Pancreas (tissue), 10 donors: Measurements from ENCODE around the gene WNK2. TPM values are rescaled to one million over a fixed set of nuclear protein-coding genes. Genes with fewer than 3 reads are reported as not detected.

Experiments
- ATAC-seq, 4 donors: fragments of 200-7000 bp; cut with Tn5 transposase; one replicate each; pipeline versions ENCODE4 v1.8.0 to v1.9.1; 2020; ENCODE audit warnings: mild to moderate bottlenecking in 4 of 4, moderate library complexity in 4 of 4
- DNase-seq, 6 donors: peaks; one replicate each; pipeline ENCODE4 v3.0.0-alpha.2; 2020
- FAIRE-seq: peaks from 2 replicates; lab custom pipeline; 2012; peaks lifted over from hg19 to GRCh38; lab: Jason Lieb, UNC
- H3K27ac ChIP-seq, 4 donors: fragments of 200-600 bp; sonication (generic); 1 replicate in 3 of 4; 2 replicates in 1 of 4; pipeline versions ENCODE4 v1.5.0 to v1.8.0; 2020
- H3K27me3 ChIP-seq, 4 donors: fragments of 200-600 bp; one replicate each; pipeline ENCODE4 v1.8.0; 2021
- H3K36me3 ChIP-seq, 3 donors: fragments of 200-600 bp; sonication (generic) in 1 of 3; one replicate each; pipeline versions ENCODE4 v1.5.0 to v1.8.0; 2020 to 2021
- H3K4me1 ChIP-seq, 3 donors: fragments of 200-600 bp; one replicate each; pipeline ENCODE4 v1.8.0; 2021
- H3K4me3 ChIP-seq, 4 donors: fragments of 200-600 bp; sonication (generic) in 2 of 4; one replicate each; pipeline versions ENCODE4 v1.5.0 to v1.8.0; 2020 to 2021
- H3K9me3 ChIP-seq, 4 donors: fragments of 200-600 bp; one replicate each; pipeline ENCODE4 v1.8.0; 2021
- WGBS, 2 donors: extraction: QIAGEN DNeasy Blood & Tissue Kit; methylation state at CpG; one replicate each; pipeline ENCODE4 v1.1.7; 2013; 5-methylcytosine and 5-hydroxymethylcytosine counted together
- intact Hi-C, 3 donors: fragments of 100-400 bp; cut with DNase I; formaldehyde crosslinking; loops; one replicate each; pipeline versions ENCODE4 v1.11.1 to v1.14.2; 2022
- polyA plus RNA-seq, 2 donors: library from polyadenylated mRNA; stranded (reverse); fragments of 200-250 nt; gene quantifications; one replicate each; pipeline ENCODE4 v1.2.3, GENCODE V29; 2013
- total RNA-seq, 6 donors: library from RNA; stranded (reverse); fragmentation: NEBNext Ultra II Directional in 4 of 6; extraction: Animal tissue kit (Norgen Biotek cat#: 25700) in 4 of 6; gene quantifications; one replicate each; pipeline versions ENCODE4 v1.2.1 to v1.2.4, GENCODE V29; 2021 to 2023
- TF ChIP-seq, protein P1 (sequence below), 4 donors: fragments of 200-600 bp; sonication (generic) in 3 of 4; IDR thresholded peaks; one replicate each; pipeline versions ENCODE4 v1.5.0 to v1.8.0; 2021; ENCODE audit warnings: antibody characterized with exemption in 4 of 4
- donor health status: healthy with polysubstance abuse.
- donor health status: DM: no; HTN: no; CAD: no; lungs with moderate emphysema.
- donor health status: DM: no; HTN: no; CAD: no.
- donor health status: control.
- donor health status: control.
- donor health status: Bipolar disorder and iron deficiency.
- donor health status: DM: yes; HTN: yes; CAD: no.
- donor health status: DM: no; HTN: no; CAD: no.
- donor health status: DM: no; HTN: no; CAD: no.
- donor health status: DM: yes; HTN: yes; CAD: no.

The WNK2 gene
- total and polyA plus RNA-seq, 8 donors, result 53.5 to 121 (median 89.4) TPM

DNA sequence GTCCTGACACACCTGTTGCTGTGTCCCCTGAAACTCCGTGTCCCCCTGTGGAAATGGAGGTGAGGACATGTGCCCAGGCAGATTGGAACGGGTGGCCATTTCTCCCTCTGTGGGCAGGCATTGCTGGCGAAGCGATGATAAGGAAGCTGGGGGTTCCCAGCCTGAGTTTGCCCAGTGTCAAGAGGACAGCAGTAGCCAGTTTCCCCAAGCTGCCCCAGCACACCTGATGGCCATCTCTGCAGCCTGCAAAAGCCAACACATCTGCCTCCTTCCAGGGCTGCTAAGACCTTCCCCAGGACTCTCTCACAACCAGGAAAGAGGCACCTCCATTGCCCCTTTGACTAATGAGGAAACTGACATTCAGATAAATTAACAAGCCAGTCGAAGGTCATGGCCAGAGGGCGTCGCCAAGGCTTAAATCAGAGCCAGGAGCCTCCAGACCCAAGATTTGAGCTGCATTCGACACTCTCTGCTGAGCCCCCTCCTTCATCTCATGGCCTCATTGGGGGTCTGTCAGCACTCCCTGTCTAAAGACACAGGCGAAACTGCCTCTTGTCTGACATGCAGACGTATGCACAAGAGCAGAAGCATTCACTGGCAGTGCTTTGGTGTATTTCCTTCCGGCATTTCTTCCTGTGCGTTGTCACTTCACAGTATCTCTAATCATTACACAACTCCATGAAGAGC is 10.4 kb upstream of the WNK2 start:
- Histone ChIP-seq H3K27me3 (no peaks in the 10 kb centered on the region), H3K36me3 (no peaks in the 10 kb centered on the region), H3K4me3 (no peak overlapping the region), H3K9me3 (no peaks in the 10 kb centered on the region), H3K27ac (peak overlapping the region in 1 of 4 donors; percentile 24), H3K4me1 (peaks cover 3 to 14% (median 10%) of the 10 kb centered on the region in 3 donors)
- peak in 1 of 6 donors; percentile 38 for DNase-seq
- intact Hi-C loops, result no loop called here
- TF ChIP-seq, protein P1, sequence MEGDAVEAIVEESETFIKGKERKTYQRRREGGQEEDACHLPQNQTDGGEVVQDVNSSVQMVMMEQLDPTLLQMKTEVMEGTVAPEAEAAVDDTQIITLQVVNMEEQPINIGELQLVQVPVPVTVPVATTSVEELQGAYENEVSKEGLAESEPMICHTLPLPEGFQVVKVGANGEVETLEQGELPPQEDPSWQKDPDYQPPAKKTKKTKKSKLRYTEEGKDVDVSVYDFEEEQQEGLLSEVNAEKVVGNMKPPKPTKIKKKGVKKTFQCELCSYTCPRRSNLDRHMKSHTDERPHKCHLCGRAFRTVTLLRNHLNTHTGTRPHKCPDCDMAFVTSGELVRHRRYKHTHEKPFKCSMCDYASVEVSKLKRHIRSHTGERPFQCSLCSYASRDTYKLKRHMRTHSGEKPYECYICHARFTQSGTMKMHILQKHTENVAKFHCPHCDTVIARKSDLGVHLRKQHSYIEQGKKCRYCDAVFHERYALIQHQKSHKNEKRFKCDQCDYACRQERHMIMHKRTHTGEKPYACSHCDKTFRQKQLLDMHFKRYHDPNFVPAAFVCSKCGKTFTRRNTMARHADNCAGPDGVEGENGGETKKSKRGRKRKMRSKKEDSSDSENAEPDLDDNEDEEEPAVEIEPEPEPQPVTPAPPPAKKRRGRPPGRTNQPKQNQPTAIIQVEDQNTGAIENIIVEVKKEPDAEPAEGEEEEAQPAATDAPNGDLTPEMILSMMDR (IDR thresholded peaks at IDR 0.05), result no peak
- no peak for FAIRE-seq
- WGBS, 2 donors, result 38 to 40% methylated on average over 12 of the region's 12 CpGs
- peak in 3 of 4 donors; percentile 40 to 66 (median 50) for ATAC-seq

DNA sequence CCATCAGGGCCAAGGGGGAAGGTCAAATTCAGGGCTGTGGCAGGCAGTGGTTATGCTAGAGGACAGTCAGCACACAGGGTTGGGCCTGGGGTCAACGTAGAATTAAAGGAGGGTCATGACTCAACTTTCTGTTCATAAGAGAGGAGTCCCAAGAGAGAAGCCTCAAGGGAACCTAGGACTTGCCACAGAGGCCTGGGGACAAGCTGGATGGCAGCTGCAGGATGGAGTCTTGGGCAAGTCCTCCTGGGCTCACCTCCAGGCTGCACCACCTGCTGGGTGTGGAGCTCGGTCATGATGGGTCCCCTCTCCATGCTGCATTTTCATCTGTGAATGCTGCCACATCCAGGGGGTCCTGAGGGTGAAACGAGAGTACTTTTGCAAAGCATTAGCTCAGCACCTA is 9.0 kb upstream of the WNK2 start:
- no peaks in the 10 kb centered on the region for H3K27me3 ChIP-seq
- no peak for FAIRE-seq
- intact Hi-C loops, result no loop called here
- peaks cover 0 to 10% (median 9%) of the 10 kb centered on the region in 3 donors for H3K4me1 ChIP-seq
- no peak overlapping the region for H3K27ac ChIP-seq
- 77 to 80% methylated on average over 3 of the region's 3 CpGs for WGBS, 2 donors
- H3K9me3 ChIP-seq, result no peaks in the 10 kb centered on the region
- no peak overlapping the region for H3K4me3 ChIP-seq
- H3K36me3 ChIP-seq, result no peaks in the 10 kb centered on the region
- TF ChIP-seq, protein P1 (IDR thresholded peaks at IDR 0.05), result no peak
- no peak for ATAC-seq
- DNase-seq, result no peak

DNA sequence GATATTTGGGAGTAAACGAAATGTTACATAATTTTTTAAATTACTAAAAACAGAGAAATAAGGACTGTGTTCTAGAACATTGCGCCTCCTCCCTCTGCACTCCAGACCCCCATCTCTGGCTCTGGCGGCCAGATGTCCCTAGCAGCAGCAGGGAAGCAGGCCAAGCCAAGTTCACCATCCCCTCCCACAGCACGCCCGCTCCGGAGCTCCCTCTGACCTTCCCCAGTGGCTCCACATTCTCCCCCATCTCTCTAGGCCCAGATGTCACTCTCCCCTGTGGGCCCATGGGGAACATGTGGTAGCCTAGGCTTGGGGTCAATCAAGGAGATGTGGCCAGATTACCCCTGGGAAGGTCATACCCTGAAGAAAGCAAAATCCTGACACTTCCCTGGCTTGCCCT is 6.3 kb upstream of the WNK2 start:
- FAIRE-seq, result no peak
- intact Hi-C loops, result no loop called here

DNA sequence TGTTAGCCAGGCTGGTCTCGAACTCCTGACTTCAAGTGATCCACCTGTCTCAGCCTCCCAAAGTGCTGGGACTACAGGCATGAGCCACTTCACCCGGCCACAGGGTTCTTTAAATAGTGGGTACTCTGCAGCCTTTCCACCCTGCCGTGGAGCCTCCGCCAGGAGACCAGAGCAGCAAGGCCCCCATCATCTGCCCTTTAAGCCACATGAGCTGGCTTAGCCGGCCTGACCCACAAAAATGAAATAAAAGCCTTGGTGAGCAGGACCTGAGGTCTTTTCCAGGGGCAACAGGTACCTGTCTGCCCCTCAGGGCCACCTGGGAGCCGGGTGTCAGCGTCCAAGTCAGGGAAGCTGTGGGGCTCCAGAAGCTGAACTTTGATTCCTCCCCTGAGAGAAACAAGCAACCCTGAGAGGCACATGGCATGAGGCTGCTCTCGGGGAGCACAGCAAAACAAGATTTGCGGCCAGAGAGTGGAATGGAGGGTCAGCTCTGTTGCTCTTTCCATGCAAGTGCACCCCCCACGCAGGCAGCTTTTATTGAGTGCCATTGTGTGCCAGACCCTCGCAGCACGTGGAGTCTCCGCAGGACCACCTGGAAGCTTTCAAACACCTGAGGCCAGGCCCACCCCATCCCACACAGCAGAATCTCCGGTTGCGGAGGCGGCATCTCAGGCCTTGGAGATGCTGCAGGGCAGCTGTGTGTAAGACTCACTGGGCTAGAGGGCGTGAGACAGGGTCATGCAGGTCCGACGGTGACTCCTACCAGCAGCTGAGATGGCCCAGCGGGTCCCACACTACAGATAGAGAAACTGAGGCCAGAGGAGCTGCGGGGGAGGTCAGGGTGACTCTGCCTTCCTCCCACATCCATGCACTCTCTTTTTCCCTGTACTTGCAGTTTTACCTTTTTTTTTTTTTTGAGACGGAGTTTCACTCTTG is 4.8 kb upstream of the WNK2 start:
- no peak overlapping the region for H3K4me3 ChIP-seq
- H3K27me3 ChIP-seq, result no peaks in the 10 kb centered on the region
- 90 to 92% methylated on average over 21 to 22 of the region's 22 CpGs for WGBS, 2 donors
- H3K4me1 ChIP-seq, result peaks cover 9 to 11% (median 10%) of the 10 kb centered on the region in 3 donors
- no peak for FAIRE-seq
- ATAC-seq, result no peak
- intact Hi-C loops, result no loop called here
- no peaks in the 10 kb centered on the region for H3K36me3 ChIP-seq
- no peaks in the 10 kb centered on the region for H3K9me3 ChIP-seq
- H3K27ac ChIP-seq, result no peak overlapping the region
- TF ChIP-seq, protein P1 (IDR thresholded peaks at IDR 0.05), result no peak
- no peak for DNase-seq

More for the DNA sequence above, 6.3 kb upstream of the WNK2 start:
- H3K27ac ChIP-seq, result no peak overlapping the region
- WGBS, 2 donors, result 88 to 91% methylated on average over 6 of the region's 6 CpGs
- H3K27me3 ChIP-seq, result no peaks in the 10 kb centered on the region
- no peak overlapping the region for H3K4me3 ChIP-seq
- no peaks in the 10 kb centered on the region for H3K9me3 ChIP-seq
- H3K4me1 ChIP-seq, result peaks cover 1 to 10% (median 9%) of the 10 kb centered on the region in 3 donors
- TF ChIP-seq, protein P1 (IDR thresholded peaks at IDR 0.05), result no peak
- ATAC-seq (no peak), DNase-seq (no peak)
- H3K36me3 ChIP-seq, result no peaks in the 10 kb centered on the region
